ENCODE data around the gene AXIN1. TPM values are rescaled to one million over a fixed set of nuclear protein-coding genes. Genes with fewer than 3 reads are reported as not detected.
"Not testable (repeated sequence)": the region's sequence is repeated elsewhere in the genome, so short reads cannot be mapped to it uniquely, and the experiment has no call there.

The AXIN1 gene
- total RNA-seq, 2 experiments from 2014 or later: 17.5 to 17.9 TPM

DNA sequence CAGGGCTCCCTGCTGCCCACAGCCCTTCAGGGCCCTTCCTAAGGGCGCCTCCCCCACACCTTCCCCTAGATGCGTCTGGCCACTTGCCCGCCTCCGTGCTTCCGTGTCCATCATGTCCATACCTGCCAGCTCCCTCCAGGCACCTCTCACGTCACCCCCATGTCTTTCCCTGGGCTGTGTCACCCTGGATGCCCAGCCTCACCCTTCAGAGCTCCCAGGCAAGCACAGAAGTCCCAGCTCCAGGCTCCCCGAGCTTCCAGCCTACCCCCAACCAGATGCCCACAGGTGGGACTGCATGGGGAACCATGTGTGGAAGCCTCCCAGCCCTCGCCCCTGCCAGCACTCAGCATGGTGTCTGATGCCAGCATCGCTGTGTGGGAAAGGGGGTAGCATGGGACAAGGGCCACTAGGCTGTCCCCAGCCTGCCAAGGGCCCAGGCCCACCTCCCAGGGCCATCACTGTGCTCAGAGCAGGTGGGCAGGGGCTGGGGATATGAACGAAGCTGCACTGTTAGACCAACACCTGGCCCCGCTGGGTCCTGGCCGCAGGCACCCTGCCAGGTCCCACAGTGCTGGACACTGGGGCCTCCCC, 1.9 kb upstream of the AXIN1 start:
- no peak for DNase-seq
- peaks cover 4% of the 10 kb centered on the region for H3K36me3 Mint-ChIP-seq (ENCODE audit: low read depth)
- H3K27me3 Mint-ChIP-seq (ENCODE audit: low read depth): no peaks in the 10 kb centered on the region
- H3K9me3 Mint-ChIP-seq: no peaks in the 10 kb centered on the region
- no peak overlapping the region for H3K4me3 Mint-ChIP-seq
- CTCF ChIA-PET: interaction anchor here (1.5 kb wide), 1 partner anchor 258 kb away, joined by 7 read pairs; no protein-coding TSS in a partner anchor
- no peak overlapping the region for H3K27ac Mint-ChIP-seq
- peaks cover 37% of the 10 kb centered on the region for H3K4me1 Mint-ChIP-seq (ENCODE audit: low read depth)
- intact Hi-C loops (cut with micrococcal nuclease): loop anchor here (5.0 kb wide), 1 partner anchor 102 kb away; no protein-coding TSS in a partner anchor

DNA sequence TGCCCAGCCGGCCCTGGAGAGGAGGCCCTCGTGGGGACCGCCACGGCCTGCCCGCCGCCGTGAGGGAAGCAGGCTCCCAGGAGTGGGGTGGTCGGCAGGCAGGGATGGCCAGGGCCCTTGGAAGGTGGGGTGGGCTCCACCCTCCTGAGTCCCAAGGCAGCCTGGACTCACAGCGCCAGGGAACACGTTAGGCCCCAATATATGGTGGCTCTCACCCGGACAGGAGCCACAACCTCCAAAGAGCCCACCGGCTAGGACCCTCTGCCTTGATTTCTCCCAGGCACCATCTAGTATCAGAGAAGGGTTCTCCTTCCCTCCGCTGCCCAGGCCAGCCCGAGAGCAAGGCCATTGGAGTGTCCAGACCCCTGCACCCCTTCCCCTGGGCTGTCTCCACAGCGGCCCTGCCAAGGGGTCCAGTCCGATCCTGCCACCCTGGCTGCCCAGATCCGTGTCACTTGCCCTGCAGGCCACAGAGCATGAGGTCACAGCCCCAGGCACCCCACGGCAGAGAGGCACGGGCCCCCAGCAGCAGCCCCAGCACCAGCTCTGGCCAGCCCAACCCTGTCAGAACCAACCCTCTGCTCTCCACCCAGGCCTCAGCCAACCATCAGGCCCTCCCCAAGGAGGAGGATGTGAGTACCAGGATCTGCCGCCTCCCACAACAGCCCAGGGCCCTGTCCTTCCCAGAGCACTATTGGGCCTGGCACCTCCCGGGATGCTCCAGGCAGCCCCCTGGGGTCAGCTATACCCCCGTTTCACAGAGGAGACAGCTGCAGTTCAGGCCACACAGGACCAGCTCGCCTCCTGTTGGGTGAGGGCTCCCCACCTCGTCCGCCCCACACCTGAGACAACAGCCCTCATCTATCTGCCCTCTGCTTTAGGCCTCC, 1.1 kb upstream of the AXIN1 start:
- H3K27me3 Mint-ChIP-seq (ENCODE audit: low read depth): no peaks in the 10 kb centered on the region
- H3K9me3 Mint-ChIP-seq: no peaks in the 10 kb centered on the region
- no peak overlapping the region for H3K27ac Mint-ChIP-seq
- intact Hi-C loops (cut with micrococcal nuclease): loop anchor here (1.0 to 5.0 kb wide), 3 partner anchors 17 to 101 kb away; partner anchors contain the start of genes DECR2 and MRPL28
- CTCF ChIA-PET: interaction anchor here (1.0 kb wide), 1 partner anchor 247 kb away, joined by 3 read pairs; no protein-coding TSS in a partner anchor
- no peak for DNase-seq
- peaks cover 41% of the 10 kb centered on the region for H3K4me1 Mint-ChIP-seq (ENCODE audit: low read depth)
- H3K36me3 Mint-ChIP-seq (ENCODE audit: low read depth): peaks cover 4% of the 10 kb centered on the region
- no peak overlapping the region for H3K4me3 Mint-ChIP-seq

DNA sequence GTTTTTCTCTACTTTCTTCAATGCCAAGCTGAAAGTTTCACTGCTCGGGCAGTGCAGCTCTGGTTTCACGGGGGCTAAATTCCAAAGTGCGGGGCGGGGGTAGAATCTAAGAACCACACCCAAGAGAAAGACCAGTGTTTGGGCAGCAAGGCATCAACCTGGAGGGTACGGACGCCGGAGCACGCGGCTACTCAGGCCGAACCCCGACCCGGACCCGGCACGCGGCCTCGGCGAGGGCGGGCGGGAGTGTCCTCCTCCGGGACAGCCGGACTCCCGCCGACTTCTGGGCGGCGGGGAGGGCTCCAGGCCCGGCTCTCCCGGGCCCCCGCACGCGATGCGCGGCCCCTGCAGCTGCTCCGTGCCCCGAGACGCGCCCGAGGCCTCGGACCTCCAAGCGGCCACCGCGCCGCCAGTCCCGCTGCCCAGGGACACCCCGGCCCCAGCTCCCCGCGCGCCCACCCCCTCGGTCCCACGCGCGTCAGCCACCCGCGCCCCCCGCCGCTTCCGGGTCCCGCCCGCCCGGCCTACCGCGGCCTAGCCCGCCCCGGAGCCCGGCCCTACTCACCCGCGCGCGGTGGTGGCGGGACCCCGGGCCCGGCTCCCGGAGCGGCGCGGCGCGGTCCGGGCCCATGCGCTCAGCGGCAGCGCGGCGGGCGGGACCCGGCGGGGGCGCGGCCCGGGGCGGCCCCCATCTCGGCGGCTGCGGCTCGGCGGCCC, 561 bp downstream of the AXIN1 start:
- Mint-ChIP-seq H3K27me3 (ENCODE audit: low read depth) (no peaks in the 10 kb centered on the region), H3K36me3 (ENCODE audit: low read depth) (peaks cover 4% of the 10 kb centered on the region), H3K4me3 (peak overlapping the region; percentile 91), H3K4me1 (ENCODE audit: low read depth) (peaks cover 54% of the 10 kb centered on the region), H3K9me3 (no peaks in the 10 kb centered on the region), H3K27ac (peak overlapping the region; percentile 82)
- CTCF ChIA-PET: interaction anchor here (1.0 kb wide), 2 partner anchors 10 to 245 kb away, joined by 3 read pairs; no protein-coding TSS in a partner anchor
- DNase-seq: no peak
- intact Hi-C loops (cut with micrococcal nuclease): loop anchor here (1.0 to 5.0 kb wide), 5 partner anchors 27 to 175 kb away; partner anchors contain the start of genes CAPN15 and DECR2

DNA sequence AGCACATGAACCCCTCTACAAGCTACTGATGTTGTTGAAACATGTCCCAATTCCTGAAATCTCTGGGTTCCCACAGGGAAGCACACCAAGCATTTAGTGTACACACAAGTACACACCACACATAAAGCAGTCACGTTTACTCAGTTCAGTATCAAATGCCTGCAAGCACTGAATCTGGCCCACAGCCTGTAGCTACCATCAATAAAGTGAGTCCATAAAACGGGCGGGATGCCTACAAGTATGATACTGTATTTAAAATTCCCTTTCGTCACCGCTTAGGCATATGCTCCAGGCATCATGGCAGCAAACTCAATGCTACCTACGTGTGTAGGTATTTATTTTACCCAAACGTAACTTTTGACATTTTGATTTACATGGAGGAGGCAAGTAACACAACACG, 2.3 kb downstream of the AXIN1 start:
- peaks cover 63% of the 10 kb centered on the region for H3K4me1 Mint-ChIP-seq (ENCODE audit: low read depth)
- intact Hi-C loops (cut with micrococcal nuclease): loop anchor here (5.0 kb wide), 1 partner anchor 98 kb away; no protein-coding TSS in a partner anchor

DNA sequence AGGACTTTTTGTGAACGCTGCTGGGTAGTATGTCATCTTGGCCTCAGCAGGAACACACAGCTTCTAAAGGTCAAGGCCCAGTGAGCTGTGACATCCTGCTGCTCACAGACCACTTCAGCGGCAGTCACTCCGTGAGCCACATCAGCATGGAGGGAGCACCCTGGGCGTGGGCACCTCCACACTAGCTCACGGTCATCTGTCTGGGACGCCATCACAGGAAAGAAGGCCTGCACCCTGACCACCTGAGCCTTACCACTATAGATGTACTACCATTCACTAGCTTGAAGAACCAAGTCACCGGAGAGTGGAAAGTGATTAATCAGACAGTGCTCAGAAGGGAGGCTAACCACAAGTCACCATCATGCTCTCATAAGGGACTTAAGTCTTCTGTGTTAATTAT, 3.3 kb downstream of the AXIN1 start:
- CTCF ChIA-PET: interaction anchor here (0.6 to 2.1 kb wide), 2 partner anchors 12 to 33 kb away, joined by 3 to 6 read pairs; no protein-coding TSS in a partner anchor
- intact Hi-C loops (cut with micrococcal nuclease): no loop called here
- no peaks in the 10 kb centered on the region for H3K27me3 Mint-ChIP-seq (ENCODE audit: low read depth)
- H3K4me1 Mint-ChIP-seq (ENCODE audit: low read depth): peaks cover 63% of the 10 kb centered on the region
- no peaks in the 10 kb centered on the region for H3K9me3 Mint-ChIP-seq
- DNase-seq: no peak
- peaks cover 18% of the 10 kb centered on the region for H3K36me3 Mint-ChIP-seq (ENCODE audit: low read depth)
- no peak overlapping the region for H3K27ac Mint-ChIP-seq
- H3K4me3 Mint-ChIP-seq: no peak overlapping the region

More for the DNA sequence above, 2.3 kb downstream of the AXIN1 start:
- CTCF ChIA-PET: interaction anchor here (0.7 to 2.1 kb wide), 2 partner anchors 11 to 31 kb away, joined by 3 to 6 read pairs; no protein-coding TSS in a partner anchor
- Mint-ChIP-seq H3K4me3 (peak overlapping the region; percentile 91), H3K27ac (no peak overlapping the region), H3K27me3 (ENCODE audit: low read depth) (no peaks in the 10 kb centered on the region), H3K9me3 (no peaks in the 10 kb centered on the region), H3K36me3 (ENCODE audit: low read depth) (peaks cover 11% of the 10 kb centered on the region)
- no peak for DNase-seq

DNA sequence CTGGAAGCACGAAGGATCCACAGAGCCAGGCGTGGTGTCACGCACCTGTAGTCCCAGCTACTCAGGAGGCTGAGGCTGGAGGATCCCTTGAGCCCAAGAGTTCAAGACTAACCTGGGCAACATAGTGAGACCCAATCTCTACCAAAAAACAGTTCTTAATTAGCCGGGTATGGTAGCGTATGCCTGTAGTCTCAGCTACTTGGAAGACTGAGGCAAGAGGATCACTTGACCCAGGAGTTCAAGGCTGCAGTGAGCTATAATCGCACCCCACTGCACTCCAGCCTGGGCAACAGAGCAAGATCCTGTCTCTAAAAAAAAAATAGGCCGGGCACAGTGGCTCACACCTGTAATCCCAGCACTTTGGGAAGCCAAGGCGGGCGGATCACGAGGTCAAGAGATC, 4.0 kb downstream of the AXIN1 start:
- DNase-seq; intact Hi-C loops (cut with micrococcal nuclease); H3K27me3 Mint-ChIP-seq (ENCODE audit: low read depth); H3K27ac Mint-ChIP-seq; H3K9me3 Mint-ChIP-seq; H3K4me3 Mint-ChIP-seq; CTCF ChIA-PET: not testable (repeated sequence)
- Mint-ChIP-seq H3K36me3 (ENCODE audit: low read depth) (peaks cover 18% of the 10 kb centered on the region), H3K4me1 (ENCODE audit: low read depth) (peaks cover 59% of the 10 kb centered on the region)

DNA sequence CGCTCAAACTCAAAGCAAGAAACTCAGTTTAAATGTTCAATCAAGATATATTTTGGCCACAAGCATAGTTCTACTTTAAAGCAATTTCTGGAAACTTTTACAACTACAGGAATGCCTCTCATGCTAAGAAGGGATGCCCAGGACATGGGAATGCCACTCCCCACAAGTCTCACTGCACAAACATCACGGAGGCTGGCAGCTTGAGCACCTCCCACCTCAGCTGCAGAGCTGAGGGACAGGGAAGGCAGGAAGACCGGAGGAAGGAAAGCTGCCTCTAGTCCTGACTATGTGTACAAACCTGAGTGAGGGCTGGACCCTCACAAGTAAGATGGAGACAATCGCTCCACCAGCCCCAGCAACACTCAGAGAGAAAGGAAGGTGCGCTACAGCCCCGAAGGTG, 5.3 kb downstream of the AXIN1 start:
- DNase-seq: no peak
- H3K4me3 Mint-ChIP-seq: no peak overlapping the region
- H3K36me3 Mint-ChIP-seq (ENCODE audit: low read depth): peaks cover 18% of the 10 kb centered on the region
- H3K27ac Mint-ChIP-seq: no peak overlapping the region
- H3K4me1 Mint-ChIP-seq (ENCODE audit: low read depth): peaks cover 70% of the 10 kb centered on the region
- H3K27me3 Mint-ChIP-seq (ENCODE audit: low read depth): no peaks in the 10 kb centered on the region
- CTCF ChIA-PET: no interaction called here
- no peaks in the 10 kb centered on the region for H3K9me3 Mint-ChIP-seq
- intact Hi-C loops (cut with micrococcal nuclease): no loop called here

DNA sequence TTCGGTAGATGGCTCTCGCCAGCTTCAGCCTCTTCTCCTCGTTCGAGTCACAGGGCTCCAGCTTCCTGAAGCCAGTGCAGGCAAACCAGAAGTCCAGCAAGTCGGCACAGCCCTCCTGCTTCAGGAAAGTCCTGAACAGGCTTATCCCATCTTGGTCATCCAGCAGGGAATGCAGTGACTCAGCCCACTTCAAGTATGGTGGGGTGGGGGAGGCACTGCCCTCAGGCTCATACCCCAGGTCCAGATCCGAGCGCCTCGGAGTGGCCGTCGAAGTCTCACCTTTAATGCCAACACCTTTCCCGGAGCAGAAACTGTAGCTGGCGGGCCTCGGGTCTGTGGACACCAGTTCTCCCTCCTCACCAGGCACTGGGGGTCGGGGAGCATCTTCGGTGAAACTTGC, 5.9 kb downstream of the AXIN1 start:
- Mint-ChIP-seq H3K4me3 (no peak overlapping the region), H3K36me3 (ENCODE audit: low read depth) (peaks cover 18% of the 10 kb centered on the region)

DNA sequence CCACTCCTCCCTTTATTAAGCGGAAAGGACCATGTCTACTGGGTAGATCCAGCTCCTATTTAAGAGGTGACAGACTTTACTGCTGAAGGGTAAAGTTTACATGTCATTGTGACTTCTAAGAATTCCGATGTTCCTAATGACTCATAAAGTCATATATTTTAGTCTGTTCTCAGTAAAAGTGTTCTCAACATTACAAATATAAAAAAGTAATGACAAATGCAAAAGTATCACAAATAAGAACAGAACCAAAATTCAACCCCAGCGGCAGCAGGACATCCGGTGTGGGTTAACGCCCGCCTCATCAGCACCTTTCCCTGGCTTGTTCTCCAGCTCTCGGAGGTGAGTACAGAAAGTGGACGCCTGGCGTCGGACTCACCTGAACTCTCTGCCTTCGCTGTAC, 6.8 kb downstream of the AXIN1 start:
- Mint-ChIP-seq H3K27me3 (ENCODE audit: low read depth) (no peaks in the 10 kb centered on the region), H3K36me3 (ENCODE audit: low read depth) (peaks cover 18% of the 10 kb centered on the region), H3K4me3 (no peak overlapping the region), H3K9me3 (no peaks in the 10 kb centered on the region), H3K27ac (no peak overlapping the region), H3K4me1 (ENCODE audit: low read depth) (peaks cover 71% of the 10 kb centered on the region)
- DNase-seq: no peak
- CTCF ChIA-PET: no interaction called here
- intact Hi-C loops (cut with micrococcal nuclease): no loop called here

More for the DNA sequence above, 5.9 kb downstream of the AXIN1 start:
- intact Hi-C loops (cut with micrococcal nuclease): no loop called here
- peaks cover 75% of the 10 kb centered on the region for H3K4me1 Mint-ChIP-seq (ENCODE audit: low read depth)
- no peak for DNase-seq
- no peaks in the 10 kb centered on the region for H3K9me3 Mint-ChIP-seq
- CTCF ChIA-PET: no interaction called here
- no peaks in the 10 kb centered on the region for H3K27me3 Mint-ChIP-seq (ENCODE audit: low read depth)
- H3K27ac Mint-ChIP-seq: no peak overlapping the region

DNA sequence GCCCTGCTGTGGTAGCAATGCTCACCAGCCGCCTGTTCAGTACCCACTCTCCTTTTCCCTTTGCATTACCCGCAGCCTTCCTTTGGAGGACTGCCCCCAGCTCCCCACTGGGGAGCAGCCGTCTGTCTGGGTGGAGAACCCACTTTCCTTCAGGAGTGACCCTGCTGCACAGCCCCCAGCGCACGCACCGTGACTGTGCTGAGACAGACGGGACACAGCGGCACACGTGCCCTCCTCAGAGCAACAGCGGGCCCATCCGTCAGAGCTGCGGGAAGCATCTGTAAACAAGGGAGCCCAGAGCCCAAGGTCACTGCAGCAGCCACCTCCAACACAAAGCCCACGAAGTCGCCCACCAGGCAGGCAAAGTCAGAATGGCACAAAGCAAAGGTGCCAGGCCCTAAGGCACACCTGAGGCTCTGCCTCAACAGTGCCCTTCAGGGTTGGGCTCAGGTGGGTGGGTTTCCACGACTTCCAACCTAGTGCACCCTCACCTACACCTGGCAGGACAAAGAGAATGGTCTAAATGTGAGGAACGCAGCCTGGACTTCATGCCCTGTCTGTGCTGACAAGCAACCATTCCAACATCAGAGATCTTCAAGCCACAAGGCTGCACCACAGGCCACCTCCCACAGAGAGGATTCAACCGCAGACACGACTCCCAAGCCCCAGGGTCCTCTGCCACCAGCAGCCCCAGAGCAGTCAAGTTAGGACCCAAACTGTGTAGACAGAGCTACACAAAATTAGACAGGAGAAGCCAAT, 9.9 kb downstream of the AXIN1 start:
- CTCF ChIA-PET: interaction anchor here (0.6 to 0.8 kb wide), 3 partner anchors 19 to 56 kb away, joined by 3 read pairs; no protein-coding TSS in a partner anchor
- Mint-ChIP-seq H3K4me3 (no peak overlapping the region), H3K27me3 (ENCODE audit: low read depth) (no peaks in the 10 kb centered on the region), H3K27ac (no peak overlapping the region), H3K9me3 (no peaks in the 10 kb centered on the region), H3K4me1 (ENCODE audit: low read depth) (peaks cover 65% of the 10 kb centered on the region), H3K36me3 (ENCODE audit: low read depth) (peaks cover 14% of the 10 kb centered on the region)
- no peak for DNase-seq
- intact Hi-C loops (cut with micrococcal nuclease): no loop called here

DNA sequence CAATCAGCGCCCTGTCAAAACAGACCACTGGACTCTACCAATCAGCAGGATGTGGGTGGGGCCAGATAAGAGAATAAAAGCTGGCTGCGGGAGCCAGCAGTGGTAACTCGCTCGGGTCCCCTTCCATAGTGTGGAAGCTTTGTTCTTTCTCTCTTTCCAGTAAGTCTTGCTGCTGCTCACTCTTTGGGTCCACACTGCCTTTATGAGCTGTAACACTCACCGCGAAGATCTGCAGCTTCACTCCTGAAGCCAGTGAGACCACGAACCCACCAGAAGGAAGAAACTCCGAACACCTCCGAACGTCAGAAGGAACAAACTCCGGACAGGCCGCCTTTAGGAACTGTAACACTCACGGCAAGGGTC, 10.6 kb downstream of the AXIN1 start:
- H3K36me3 Mint-ChIP-seq (ENCODE audit: low read depth): peaks cover 14% of the 10 kb centered on the region
- CTCF ChIA-PET: interaction anchor here (0.6 kb wide), 1 partner anchor 45 kb away, joined by 3 read pairs; no protein-coding TSS in a partner anchor
- H3K4me3 Mint-ChIP-seq; H3K27ac Mint-ChIP-seq; H3K27me3 Mint-ChIP-seq (ENCODE audit: low read depth); intact Hi-C loops (cut with micrococcal nuclease); DNase-seq; H3K9me3 Mint-ChIP-seq: not testable (repeated sequence)
- H3K4me1 Mint-ChIP-seq (ENCODE audit: low read depth): peaks cover 62% of the 10 kb centered on the region

All from activated naive CD4-positive, alpha-beta T cell treated with anti-CD3 and anti-CD28 coated beads for 36 hours (primary cell).